Prostate gland (tissue), 2 donors: ENCODE data around the gene TRAF3IP3.

Experiments
- CTCF ChIP-seq, 4 experiments: fragments of 200-600 bp in 2 of 4; fragments of 450-650 bp in 2 of 4; sonication (generic) in 2 of 4; IDR thresholded peaks; 1 replicate in 3 of 4; 2 replicates in 1 of 4; pipeline ENCODE4 v1.5.1; 2016 to 2019; ENCODE audit warnings: antibody characterized with exemption in 4 of 4, mild to moderate bottlenecking in 2 of 4, moderate library complexity in 2 of 4
- POLR2A ChIP-seq: fragments of 450-650 bp; IDR thresholded peaks from one replicate; pipeline ENCODE4 v1.6.1; 2016; ENCODE audit warnings: antibody characterized with exemption, mild to moderate bottlenecking
- POLR2AphosphoS5 ChIP-seq: sonication (generic); formaldehyde crosslinking; IDR thresholded peaks from one replicate; pipeline ENCODE4 v1.6.1; 2017; ENCODE audit warnings: antibody characterized with exemption

- TF ChIP-seq CTCF (IDR thresholded peaks at IDR 0.05) (no peak), POLR2A (no peak), POLR2AphosphoS5 (no peak)
Measured at GRCh38 chr1:209733409-209734192, 22.3 kb upstream of the TRAF3IP3 start.
